HPDE6-E6E7 (cell line): ENCODE results near the gene HHIP.

Source experiments
- DNase-seq: peaks from one replicate; pipeline ENCODE4 v3.0.0; 2011; ENCODE audit warnings: missing footprints; ENCODE audit errors: extremely low spot score

The HHIP gene

DNA sequence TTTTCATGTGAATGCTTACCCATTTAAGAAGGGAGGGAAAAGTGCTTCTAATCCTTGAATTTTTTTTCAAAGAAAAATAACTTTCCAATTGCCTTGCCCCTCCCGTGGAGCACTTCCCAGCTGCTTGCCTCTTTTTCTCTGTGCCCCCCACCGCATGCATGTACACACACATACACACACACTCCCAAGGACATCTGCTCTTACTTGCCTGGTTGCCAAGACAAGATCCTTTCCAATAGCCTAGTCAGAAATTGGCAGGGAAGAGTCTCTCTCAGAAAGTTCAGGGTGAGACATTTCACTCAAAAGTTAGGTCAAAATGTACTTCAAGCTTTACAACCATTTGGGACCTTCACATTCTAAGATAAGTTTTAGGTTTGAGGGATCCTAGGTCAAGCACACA, 10.9 kb downstream of the HHIP start:
- DNase-seq, result no peak

DNA sequence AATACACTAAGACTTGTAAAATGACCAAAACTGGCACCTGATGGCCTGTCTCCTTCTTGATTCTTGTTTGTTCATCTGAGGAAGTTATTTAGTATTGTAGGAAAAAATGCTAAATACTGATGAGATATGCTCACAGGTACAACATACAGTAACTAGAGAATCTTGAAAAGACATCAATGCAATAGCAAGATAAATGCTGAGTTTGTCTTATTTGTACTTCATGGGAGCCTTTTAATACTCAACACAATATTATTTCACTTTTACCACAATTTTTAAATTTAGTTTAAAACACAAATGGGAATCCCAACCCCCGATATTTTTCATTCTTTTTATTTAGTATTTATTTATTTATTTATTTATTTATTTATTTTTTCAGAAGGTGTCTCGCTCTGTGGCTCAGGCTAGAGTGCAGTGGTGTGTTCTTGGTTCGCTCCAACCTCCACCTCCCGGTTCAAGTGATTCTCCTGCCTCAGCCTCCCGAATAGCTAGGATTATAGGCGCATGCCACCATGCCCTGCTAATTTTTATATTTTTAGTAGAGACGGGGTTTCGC, 12.1 kb downstream of the HHIP start:
- DNase-seq, result no peak

GRCh38 chr4:144658903-144659302, 12.9 kb downstream of the HHIP start:
- no peak for DNase-seq

DNA sequence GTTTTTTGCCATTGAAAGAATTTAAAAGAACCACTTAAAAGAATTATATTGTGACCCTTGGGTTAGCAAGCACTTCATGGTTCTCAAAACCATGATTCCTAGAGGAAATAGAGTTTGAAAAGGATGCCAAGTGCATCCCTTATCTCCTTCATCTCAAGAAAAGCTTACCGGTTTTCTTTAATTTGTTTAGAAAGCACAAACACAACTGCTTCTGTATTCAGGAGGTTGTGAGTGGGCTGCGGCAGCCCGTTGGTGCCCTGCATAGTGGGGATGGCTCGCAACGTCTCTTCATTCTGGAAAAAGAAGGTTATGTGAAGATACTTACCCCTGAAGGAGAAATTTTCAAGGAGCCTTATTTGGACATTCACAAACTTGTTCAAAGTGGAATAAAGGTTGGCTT, 13.5 kb downstream of the HHIP start:
- DNase-seq, result no peak

- no peak for DNase-seq
Measured at GRCh38 chr4:144663834-144664475, 18.0 kb downstream of the HHIP start.

DNA sequence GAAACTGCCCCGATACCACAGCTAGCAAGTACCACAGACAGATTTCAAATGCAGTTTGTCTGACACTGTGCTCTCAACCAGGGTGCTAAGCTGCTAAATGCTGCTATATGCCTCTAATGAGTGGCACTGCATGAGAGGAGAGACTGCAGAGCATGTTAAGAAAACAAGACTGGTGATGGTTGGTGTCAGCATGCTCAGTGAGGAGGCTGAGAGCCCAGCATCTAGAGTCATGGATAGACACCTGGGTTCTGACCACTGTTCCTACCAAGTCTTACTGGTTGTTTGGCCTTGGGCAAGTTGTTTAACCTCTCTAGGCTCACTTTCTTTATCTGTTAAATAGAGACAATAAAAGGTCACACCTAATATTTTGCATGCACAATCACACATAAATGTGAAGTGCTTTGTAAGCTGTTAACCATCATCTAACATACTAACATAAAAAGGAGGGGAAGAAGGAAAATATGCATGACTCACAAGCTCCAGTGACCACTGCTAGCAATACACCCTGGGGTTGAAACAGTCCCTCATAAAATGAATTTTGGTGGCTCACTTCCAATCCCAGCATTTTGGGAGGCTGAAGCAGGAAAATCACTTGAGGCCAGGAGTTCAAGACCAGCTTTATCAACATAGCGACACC, 20.7 kb downstream of the HHIP start:
- DNase-seq, result no peak

DNA sequence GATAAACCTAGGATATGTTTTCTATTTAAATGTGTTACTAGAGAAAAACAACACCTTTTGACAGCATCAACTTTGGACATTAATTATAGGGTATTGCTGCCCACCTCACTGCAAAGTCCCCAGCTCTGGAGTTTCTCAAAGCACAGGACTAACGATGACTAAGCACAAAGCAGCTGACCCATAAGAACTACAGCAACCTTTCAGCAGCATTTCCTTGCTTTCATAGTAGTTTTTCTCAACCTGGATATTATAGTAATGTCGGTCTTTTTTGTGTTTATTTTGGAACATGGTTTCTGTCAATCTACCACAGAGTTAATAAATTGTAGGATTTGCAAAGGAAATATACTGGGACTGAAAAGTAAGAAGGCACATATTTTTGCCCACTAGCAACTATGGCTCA, 21.5 kb downstream of the HHIP start:
- DNase-seq, result no peak

DNA sequence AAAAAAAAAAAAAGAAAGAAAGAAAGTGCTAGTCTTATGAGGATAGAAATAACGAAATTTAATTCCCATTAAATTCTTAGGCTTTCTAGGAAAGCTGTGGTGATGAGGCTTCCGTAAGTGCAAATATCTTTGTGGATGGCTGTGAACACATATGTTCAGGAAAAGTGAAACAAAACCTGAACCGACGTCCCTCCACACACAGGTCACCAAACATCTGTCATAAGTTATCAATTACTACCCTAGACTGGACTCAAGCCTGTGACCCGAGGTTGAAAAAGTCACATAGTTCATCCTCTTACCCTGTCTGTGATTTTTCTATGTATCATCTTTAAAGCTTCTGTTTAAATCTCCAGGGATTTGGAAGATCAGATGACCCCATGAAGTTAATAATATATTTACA, 24.8 kb downstream of the HHIP start:
- DNase-seq, result no peak

DNA sequence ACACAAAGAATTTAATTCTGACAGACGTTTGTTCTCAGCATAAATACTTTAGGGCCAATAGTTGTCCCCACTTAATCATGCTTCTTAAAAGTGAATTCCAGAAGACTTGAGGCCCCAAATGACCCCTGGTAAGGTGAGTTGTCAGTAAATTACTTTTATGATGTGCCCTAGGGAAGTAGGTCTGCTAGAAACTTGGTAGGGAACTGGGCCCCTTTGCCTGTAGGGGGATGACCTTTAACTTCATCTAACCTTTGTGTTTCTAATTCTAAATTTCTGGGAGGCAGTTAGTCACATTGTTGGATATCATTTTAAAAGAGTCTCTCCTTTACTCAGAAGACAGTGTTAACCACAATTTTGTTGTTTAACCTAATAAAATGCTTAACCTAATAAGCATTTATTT, 28.8 kb downstream of the HHIP start:
- no peak for DNase-seq

- no peak for DNase-seq
Measured at GRCh38 chr4:144681806-144682205, 35.9 kb downstream of the HHIP start.

- DNase-seq, result no peak
Measured at GRCh38 chr4:144683516-144683915, 37.6 kb downstream of the HHIP start.

DNA sequence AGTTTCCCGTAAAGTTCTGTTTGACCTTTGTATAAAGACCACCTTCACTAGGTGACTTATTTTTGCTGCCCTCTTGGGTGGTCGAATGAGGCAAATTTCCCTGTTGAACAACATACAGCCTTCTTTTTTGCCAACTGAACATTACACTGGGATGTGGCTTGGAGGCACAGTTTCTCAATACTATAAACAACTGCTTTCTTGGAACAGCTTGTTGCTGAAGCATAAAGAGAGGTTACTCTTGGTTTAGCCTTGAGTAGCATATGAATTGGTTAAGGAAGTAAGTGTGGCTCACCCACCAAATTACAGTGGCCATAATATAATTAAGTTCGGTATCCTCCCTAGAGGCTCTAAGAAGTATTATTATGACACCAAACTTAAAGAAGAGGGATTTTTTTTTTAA, 40.0 kb downstream of the HHIP start:
- DNase-seq, result no peak

- DNase-seq, result no peak
Measured at GRCh38 chr4:144686921-144687320, 41.0 kb downstream of the HHIP start.

- DNase-seq, result no peak
Measured at GRCh38 chr4:144687466-144687865, 41.5 kb downstream of the HHIP start.

DNA sequence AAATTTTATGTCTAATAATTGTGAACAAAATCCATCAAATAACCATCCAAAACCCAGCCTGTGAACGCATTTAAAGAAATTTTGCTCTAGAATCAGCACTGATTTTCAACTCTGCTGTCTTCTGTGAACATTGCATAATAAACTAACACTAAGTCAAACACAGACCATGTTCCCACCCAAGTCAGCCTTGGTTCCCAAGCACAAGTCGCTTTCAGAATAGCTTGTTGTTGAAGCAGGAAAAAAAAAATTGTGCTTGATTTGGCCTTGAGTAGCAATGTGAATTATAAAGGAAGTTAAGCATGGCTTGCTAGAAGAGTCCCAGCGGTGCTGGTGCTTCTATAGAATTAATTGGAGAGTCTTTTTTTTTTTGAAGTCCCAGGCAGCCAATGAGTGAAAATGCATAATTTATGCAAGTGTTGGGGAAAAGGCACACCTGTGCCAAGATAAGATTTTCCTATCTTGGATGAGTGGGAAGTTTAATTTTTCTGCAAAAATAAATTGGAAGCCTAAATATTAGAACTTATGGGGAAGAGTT, 42.1 kb downstream of the HHIP start:
- DNase-seq, result no peak

DNA sequence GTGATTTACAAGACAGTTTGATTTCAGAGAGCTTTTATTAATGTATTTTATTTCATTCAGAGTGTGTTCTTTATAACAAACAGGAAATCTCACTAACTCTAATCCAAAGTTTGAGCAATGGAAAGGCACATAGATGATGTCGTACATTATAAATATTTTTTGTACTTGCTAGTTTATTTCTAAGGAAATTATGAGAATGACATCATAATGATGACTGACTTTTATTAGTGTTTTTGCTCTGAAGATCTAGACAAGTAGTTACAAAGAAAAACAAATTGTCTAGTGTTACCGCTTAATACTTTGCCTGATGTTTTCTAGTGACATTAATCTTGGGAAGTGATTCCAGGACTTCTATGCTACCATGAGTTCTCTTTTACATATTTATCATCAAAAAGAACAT, 43.2 kb downstream of the HHIP start:
- DNase-seq, result no peak

DNA sequence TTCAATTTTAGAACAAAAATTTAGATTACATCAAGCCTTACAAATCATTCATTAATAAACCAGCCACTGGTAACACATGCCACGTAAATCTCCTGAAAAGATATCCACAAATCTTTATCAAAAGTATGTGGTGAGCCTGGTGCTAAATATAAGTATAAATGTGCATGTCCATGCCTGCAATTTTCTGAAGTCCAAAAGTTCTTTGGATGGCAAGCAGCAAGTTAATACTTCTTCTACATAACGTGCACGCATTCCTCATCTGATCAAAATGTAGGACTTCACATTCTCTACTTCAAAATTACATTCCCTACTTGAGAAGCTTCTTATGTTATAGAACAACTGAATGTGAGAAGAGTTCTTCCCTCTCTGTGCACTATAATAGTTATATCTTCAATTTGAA, 49.8 kb downstream of the HHIP start:
- DNase-seq, result no peak

DNA sequence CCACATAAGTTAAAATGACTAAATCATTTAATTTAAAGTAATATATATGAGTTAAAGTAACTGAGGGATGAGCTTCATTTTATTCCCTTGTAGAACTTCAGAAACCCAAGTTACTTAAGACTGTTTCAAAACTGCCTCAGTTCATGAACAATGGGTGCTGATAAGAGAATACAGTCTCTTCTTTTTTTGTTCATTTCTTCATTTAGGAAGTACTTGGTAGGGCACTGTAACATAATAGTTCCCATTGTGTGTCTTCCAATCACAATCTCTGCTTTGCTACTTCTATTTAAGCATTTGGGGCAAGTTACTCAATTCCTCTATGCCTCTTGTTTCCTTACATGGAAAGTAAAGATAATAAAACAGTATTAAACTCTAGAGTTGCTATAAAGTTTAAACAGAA, 50.4 kb downstream of the HHIP start:
- no peak for DNase-seq

GRCh38 chr4:144699565-144699964, 53.6 kb downstream of the HHIP start:
- DNase-seq, result no peak

DNA sequence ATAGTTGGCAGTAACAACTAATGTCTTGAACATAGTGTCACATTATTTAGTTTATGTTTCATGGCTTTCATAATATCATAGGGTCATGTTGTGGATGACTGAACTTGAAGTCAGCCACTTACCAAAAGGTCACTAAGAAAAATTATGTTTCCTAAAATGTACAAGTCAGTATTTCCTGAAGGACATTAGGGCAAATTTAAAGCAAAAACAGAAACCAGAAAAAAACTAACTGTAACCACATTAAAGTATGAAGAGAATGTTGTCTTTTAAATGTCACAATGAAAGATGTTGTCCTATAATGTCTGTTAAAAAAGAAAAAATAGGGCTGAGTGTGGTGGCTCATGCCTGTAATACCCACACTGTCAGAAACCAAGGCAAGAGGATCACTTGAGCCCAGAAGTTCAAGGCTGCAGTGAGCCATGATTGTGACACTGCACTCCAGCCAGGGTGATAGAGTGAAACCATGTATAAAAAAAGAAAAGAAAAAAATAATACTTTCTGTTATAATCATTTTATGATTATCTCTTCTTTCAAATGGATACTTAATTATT, 55.8 kb downstream of the HHIP start:
- no peak for DNase-seq

- no peak for DNase-seq
Measured at GRCh38 chr4:144703494-144703893, 57.5 kb downstream of the HHIP start.

DNA sequence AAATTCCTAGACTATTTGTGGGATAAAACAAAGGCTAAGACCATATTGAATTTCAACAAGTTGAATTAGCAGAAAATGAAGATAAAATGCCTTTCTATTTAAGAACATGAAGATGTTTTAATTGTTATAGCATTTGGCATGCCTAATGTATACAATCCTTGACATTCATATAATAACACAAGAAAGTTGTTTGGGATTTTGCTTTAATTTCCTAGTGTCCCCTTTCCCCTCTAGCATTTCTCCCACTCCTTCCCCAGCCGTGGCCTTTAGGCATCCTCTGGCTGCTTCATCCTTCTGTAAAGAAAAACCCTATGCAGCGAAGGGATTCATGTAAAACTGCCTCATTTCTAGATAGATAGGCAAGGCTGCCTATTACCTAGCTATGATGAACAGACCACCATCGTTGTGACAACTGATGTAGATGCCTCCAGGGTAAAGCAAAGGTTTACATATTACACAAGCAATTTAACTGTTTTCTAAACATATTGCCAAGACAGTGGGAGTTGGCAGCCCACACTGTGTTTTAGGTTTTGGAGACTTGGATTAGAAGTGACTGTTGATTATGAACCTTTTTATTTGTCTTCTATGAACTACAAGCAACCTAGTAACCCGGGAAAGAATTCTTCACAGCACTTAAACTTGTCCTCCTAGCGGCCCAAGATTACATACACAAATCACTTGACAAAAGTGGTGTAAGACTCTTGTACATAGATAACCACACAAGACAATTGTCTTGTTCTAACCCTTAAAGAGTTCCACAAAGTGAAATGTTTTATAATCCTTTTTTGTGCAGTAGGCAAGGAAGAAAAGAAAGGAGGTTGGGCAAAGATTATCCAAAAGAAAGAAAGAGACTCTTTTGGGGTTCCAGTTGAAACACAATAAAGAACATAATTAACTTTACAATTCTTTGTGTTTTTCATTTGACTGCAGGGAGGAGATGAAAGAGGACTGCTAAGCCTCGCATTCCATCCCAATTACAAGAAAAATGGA, 59.9 kb downstream of the HHIP start:
- DNase-seq, result no peak
